HG02759 (cell line): ENCODE data around the gene RGL1.

Source experiments
- ATAC-seq: cut with Tn5 transposase; IDR thresholded peaks from one replicate; pipeline ENCODE4 v1.9.1; 2021; ENCODE audit warnings: mild to moderate bottlenecking, moderate library complexity; ENCODE audit not compliant: unreplicated experiment

RGL1 gene

GRCh38 chr1:183859119-183859518 lies 54.2 kb downstream of the RGL1 start:
- ATAC-seq = no peak

DNA sequence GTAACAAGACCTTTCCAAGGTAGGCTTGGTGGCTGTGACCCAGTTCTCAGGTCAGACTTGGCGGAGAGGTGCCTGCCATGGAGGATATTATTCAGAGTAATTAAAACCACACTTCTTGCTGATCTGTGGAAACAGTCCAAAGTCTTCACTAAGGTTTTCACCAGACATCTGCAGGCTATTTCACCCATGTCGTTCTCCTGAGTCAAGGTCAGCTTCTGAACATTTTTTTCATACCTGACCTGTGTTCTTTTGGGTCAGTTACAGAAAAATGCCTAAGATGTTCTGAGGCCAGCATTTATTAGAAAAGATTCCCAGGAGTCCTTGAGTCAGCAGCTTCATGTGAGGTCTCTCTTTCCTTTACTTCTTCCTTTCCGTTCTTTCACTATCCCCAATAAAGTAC lies 54.9 kb downstream of the RGL1 start:
- ATAC-seq = no peak

GRCh38 chr1:183862967-183863366 lies 58.0 kb downstream of the RGL1 start:
- ATAC-seq = no peak

GRCh38 chr1:183863852-183864251 lies 58.9 kb downstream of the RGL1 start:
- ATAC-seq = no peak

GRCh38 chr1:183864611-183865010 lies 59.7 kb downstream of the RGL1 start:
- no peak for ATAC-seq

GRCh38 chr1:183869230-183869629 lies 64.3 kb downstream of the RGL1 start:
- ATAC-seq = no peak

DNA sequence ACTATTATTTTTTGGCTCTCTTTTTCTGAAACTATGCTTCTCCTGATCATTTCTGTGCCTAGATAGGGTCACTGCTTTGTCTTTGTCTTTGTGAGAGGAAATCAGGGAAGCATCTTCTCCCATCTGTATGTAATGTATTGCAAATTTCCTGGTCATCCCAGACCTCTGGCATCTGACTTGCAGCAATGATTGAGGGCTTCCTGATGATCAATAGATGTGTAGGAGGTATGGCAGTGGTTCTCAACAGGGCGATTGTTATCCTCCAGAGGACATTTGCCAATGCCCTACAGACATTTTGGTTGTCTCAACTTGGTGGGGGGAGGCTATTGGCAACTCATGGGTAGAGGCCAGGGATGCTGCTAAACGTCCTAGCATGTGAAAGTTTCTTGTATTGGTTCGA lies 64.7 kb downstream of the RGL1 start:
- ATAC-seq = no peak

DNA sequence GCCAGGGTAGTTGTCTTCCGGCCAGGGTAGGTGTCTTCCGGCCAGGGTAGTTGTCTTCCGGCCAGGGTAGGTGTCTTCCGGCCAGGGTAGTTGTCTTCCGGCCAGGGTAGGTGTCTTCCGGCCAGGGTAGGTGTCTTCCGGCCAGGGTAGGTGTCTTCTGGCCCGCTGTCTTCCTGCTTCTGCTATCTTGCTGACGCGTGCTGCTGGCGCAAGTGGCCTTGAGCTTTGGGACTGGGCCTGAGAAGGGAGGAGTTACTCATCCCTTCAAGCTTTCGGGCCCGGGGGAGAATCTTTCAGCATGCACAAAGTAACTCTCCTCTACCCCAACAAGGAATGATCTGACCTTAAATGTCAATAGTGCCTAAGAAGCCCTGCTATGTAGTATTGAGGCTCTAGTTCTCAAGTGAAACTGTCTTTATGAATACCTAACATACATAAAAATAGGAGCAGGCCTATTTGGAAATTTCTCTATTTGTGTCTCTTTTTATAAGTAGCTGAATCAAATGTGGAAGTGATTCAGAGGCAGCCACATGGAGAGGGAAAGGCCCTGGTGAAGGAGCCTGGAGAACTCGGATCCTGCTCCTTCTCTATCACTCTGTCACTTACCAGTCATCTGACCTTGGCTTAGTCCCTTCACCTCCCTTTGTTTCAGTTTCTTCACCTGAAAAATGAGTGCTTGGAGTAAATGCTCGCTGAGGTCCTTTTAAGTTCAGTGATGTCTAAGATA lies 65.6 kb downstream of the RGL1 start:
- no peak for ATAC-seq

GRCh38 chr1:183871142-183871541 lies 66.2 kb downstream of the RGL1 start:
- ATAC-seq = no peak

- ATAC-seq = no peak
Observed at GRCh38 chr1:183871601-183872000, 66.7 kb downstream of the RGL1 start.

DNA sequence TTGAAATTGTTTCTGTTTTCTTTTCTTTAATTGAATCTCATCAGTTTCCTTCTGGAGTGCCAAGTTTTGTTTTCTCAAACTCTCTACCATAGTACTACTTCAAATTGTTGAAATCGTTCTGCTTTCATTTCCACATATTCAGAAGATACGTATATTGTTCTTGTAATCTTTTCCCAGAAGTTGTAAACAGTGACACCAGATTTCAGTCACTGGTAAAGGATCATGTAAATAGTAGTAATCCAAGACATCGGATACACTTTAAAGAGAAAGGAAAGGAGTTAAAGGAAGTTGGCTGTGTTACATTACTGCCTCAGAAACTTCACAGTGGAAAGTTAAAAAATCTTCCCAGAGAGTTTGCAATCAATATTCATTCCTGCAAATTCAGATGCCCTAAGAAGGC lies 67.5 kb downstream of the RGL1 start:
- ATAC-seq = no peak

DNA sequence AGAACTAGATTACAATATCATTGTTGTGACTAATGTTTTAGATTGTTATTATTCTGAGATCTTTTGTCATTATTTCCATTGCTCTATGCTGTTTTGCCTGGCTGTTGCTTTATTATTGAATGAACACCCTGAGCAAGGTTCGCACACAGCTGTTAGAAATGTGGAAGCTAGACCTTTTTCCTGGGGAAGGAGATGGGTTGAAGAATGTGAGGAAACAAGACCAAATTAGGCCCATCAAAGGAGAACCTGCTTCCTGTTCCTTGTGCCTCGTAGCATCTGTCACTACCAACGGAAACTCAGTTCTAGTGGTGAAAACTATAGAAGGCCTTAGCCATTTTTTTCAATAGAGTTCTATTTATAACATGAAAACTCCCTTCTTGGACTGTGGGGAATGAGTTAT lies 68.7 kb downstream of the RGL1 start:
- ATAC-seq = peak; percentile 44

DNA sequence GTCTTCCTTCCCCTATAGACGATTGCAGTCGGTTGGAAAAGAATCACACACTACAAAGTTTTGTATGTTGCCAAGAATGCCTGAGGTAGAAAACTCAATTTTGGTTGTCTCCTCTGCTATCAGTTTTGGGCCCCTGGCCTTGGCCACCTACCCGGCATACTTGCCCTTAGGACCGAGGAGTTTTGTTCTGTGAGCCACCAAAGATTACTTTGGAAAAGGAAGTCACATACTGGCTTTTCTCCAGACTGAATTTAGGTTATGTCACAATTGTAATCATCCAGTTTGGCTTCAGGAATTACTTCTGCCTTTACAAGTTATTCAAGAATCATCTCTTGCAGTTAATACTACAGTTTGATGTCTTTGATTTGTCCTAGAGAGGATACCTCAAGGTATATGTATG lies 71.4 kb downstream of the RGL1 start:
- no peak for ATAC-seq

DNA sequence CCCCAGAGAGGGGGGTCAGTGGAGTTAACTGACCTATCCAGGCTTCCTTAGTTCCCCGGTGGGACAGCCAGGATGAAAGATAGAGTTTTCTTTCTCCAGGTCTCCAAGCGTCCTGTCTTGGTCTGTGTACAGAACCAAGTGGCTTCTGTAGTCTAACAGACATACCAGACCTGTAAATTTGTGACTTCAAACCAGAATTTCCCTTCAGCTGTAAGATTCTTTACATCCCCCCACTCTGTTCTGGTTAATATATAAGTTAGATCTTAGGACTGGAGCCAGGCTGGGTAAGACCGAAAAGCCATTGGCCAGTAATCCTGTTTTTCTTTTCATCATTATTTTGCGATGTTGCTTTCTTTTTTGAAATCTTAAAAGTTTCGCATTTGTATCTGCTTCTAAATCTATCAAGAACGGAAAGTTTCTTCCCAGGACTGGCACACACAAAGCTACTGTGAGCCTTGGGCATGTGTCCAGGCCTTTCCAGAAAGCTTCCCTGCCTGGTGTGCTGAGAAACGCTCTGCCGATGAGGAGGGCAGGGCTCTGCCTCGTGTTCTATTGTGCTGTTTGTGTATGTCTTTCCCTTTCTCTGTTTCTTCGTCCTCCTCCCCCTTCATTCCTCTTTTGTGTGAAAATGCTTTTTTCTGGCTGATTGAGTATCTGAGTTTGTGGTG lies 72.3 kb downstream of the RGL1 start:
- ATAC-seq = no peak

DNA sequence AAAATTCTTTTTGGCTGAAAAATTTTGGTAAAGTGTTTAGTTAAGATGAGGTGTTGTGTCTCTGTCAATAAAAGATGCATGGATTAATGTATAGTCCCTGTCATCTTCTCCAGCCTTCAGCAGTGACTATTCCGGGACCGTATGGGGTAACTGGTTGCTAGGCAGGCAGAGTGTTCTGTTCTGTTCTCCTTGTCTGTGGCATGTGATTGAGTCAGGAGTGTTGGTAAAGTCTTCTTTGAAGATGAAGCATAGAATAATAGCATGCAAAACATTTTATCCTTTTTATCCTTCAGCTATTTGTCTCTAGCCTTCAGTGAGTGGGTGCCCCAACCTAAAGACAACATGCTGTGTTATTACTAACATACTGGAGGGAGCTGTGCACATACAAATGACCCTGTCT lies 74.6 kb downstream of the RGL1 start:
- ATAC-seq = no peak

DNA sequence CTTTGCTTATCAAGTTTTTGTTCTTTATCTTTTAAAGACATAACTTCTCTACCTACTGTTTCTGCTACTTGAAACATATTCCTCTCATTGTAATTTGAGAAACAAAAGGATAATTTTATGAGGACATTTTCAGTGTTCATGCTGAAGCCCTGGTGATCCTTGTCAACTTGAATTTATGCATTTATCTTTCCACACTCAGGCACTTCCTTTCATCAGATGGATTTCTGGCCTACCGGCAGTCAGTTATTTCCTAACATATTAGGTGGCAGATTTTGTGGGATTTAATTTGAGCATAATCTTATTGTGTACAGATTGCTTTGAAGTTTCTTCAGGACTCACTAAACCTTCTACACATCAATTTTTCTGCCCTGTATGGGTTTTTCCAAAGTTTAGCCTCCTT lies 75.0 kb downstream of the RGL1 start:
- ATAC-seq = no peak

GRCh38 chr1:183880531-183881243 lies 75.8 kb downstream of the RGL1 start:
- ATAC-seq = no peak

- no peak for ATAC-seq
Observed at GRCh38 chr1:183881387-183882131, 76.6 kb downstream of the RGL1 start.

DNA sequence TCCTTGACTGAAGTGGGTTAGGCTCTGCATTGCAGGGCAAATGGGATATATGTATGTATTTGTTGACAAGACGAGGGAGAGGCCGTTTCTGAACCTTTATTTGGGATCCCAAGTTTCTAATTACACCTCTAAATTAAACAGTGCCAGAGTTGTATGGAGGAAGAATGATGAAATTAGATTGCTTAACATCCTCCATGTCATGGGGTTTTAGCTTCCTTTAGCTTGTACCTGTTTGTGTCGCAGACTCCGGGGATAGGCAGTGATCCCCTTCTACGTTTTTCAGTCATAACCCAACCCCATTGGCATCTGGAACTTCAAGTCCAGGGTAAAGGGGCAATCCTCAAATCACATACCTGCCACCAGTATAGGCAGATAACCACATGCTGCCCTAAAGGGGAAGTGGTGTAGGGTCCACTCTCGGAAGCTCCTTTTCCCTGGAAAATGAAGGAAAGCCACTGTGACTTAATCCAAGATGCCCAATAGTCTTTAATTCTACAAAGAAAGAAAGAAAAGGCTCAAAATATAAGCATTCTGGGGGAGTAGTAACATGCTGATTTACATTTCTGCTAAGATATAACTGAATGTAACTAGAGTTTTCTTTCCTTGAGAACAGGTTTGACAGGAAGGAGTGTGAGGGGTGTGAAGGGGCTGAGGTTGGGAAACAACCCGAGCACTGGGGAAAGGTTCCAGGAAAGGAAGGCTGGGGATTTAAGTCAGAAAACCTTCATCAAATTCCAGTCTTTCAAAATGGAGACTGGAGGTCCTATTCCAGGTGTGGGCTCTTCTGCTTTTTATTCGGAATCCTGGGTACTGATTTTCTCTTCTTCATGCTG lies 77.6 kb downstream of the RGL1 start:
- ATAC-seq = no peak

GRCh38 chr1:183883623-183884022 lies 78.7 kb downstream of the RGL1 start:
- ATAC-seq = no peak

DNA sequence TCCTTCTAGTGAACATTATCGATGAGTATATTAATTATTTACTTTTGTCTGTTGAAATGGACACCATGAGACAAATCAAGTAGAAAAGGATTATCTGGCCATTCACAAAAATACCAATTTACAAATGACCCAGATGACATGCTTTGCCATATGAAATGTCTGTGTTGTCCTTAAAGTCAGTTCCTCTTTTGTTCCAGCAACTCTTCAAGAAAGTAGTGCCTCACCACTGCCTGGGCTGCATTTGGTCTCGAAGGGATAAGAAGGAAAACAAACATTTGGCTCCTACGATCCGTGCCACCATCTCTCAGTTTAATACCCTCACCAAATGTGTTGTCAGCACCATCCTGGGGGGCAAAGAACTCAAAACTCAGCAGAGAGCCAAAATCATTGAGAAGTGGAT lies 79.6 kb downstream of the RGL1 start:
- ATAC-seq = no peak
